Stimulated activated CD8-positive, alpha-beta memory T cell treated with anti-CD3 and anti-CD28 coated beads, Interleukin-12 subunit alpha, Interleukin-12 subunit beta, amount 100 ng/mL, for 24 hours (primary cell): Measurements from ENCODE around the gene NRXN2.
"Not testable (repeated sequence)": the region's sequence is repeated elsewhere in the genome, so short reads cannot be mapped to it uniquely, and the experiment has no call there.

Experiments used
- DNase-seq: peaks from one replicate; pipeline ENCODE4 v3.0.0-alpha.2; 2020; ENCODE audit errors: extremely low read depth

The NRXN2 gene

DNA sequence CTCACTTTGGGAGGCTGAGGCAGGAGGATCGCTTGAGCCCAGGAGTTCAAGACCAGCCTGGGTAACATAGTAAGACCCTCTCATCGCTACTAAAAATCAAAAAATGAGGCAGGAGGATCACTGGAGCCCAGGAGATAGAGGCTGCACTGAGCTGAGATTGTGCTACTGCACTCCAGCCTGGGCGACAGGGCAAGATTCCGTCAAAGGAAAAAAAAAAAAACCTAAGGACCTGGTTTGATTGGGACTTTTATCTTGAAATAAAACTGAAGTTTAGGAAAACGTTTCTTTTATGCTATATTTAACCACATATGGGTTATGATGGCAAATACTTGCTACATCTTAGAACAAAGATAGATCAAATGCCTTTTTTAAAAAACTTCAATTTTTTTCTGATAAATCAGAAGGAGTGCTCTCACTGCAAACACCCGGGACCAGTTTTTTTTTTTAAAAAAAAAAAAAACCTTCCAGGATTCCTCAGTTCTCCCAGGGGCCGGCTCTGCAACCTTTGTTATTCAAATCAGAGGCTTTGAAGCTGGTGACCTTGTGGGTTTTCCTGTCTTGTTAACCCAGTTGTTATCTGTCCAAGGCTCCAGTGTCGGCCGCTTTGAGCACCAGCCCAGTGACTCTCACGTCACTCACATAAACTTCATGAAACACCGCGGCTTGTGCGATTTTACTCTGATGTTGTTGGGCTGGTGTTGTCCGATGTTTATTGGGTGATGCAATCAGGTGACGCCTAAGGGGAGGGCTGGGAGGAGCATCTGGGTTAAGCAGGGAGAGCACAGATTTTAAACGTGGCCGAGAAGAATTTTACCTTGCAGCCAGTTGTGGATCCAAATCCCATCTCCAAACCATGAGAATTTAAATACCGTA is 156.7 kb downstream of the NRXN2 start:
- no peak for DNase-seq

DNA sequence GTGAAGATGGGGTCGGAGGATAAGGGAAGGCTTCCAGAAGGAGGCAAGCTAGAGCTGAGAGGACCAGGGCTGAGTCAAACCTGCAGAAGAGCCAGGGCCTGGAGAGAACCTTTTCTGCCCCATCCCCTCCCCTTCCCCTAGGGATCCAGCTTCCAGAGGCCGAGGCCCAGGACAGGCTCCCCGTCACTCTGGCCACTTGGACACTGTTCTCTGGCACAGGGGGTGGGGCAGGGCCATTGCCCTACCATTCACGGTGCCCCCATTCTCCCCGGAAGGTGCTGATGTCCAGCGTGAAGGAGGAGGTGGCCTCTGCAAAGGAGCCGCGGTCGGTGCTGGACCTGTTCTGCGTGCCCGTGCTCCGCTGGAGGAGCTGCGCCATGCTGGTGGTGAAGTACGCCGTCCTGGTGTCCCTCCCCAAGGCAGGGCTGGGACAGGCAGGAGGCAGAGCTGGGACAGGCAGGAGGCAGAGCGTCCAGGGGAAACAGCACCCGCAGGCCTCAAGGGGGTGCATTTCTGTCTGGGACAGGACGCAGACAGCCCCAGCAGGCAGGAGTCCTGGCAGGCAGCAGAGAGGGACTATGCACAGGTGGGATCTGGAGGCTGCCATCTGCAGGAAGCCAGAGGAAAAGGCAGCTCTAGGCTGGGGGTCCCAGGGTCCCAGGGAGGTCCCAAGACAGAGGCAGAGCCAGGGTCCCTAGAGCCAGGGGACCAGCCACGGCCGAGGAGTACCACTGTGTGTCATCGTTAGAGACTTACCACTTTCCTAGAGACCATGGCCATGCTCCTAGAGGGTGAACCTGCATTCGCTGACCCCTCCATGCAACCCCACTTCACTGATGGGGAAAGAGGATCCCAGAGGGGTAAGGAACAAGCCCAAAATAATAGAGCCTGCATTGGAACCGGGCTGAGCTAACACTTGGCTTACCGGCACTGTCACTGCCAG is 157.8 kb downstream of the NRXN2 start:
- no peak for DNase-seq

DNA sequence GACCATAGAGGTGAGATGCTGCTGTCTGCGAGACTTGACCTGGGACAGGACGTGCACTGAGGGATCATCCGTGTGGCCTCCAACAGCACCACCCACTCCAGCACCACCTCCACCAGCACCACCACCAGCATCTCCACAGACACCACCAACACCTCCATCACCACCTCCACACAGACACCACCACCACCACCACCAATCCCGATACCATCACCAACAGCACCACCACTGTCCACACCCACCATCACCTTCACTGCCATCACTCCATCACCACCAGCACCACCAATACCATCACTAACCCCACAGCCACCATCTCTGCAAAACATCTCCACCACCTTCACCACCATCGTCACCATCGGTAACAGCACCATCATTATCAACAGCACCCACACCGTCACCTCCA is 158.6 kb downstream of the NRXN2 start:
- no peak for DNase-seq

DNA sequence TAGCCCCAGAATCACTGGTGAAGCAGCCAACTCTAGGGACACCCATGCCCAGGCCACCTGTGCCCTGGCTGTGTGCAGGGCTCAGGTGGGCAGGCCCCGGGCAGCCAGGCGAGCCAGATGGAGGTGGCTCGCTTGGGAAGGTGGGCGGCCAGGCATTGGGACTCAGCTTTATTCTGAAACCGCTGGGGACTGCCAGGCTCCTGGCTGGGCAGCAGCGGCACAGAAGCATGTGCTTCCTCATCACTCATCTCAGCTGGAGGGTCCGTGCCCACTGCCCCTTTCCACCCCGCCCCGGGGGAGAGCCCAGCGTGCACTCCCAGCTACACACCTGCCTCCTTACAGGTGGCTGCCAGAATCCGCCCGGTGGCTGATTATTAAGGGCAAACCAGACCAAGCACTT is 159.0 kb downstream of the NRXN2 start:
- DNase-seq, result no peak

DNA sequence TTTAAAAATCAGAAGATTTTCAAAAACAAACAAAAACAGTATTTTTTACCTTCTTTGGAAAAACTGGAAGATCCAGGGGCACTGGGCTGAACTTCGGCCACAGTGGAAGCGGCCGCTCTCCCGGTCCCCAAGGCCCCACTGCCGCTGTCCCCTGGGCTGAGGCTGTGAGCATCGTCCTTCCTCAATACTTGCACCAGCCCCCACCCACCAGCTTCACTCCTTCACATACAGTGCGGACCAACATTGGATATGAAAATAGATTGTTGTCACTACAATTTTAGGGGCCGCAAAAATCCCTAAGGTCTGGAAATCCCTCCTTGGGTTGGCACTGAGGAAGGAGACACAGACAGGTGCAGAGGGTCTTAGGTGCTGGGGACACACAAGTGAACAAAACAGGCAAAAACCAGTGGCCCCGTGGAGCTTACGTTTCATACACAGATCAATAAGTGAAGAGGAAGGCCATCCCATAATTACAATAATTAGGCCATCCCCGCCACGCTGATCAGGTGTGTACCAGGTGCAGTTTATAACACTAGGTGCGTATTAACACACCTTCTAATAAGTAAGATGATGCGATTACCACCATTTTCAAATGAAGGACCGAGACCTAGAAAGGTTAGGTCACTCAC is 160.2 kb downstream of the NRXN2 start:
- no peak for DNase-seq

DNA sequence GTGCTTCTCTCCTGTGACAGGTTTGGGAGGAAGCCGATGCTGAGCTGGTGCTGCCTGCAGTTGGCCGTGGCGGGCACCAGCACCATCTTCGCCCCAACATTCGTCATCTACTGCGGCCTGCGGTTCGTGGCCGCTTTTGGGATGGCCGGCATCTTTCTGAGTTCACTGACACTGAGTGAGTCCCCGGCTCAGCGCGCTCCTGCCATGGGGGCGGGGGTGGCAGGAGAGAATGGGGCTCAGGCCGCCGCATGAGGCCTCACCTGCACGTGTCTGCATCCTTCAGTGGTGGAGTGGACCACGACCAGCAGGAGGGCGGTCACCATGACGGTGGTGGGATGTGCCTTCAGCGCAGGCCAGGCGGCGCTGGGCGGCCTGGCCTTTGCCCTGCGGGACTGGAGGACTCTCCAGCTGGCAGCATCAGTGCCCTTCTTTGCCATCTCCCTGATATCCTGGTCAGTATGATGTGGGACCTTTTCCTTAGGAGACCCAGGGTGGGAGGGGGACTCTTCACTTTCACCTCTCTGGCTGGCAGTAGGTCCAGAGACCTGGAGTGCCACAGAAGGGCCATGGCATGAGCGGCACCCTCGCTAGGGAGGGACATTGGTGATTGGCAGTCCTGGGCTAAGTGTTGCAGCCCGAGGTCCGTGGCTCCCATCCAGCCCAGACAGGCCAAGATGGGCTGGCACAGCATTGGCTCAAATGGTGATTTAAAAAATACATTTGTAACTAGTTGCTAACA is 160.8 kb downstream of the NRXN2 start:
- DNase-seq, result no peak

DNA sequence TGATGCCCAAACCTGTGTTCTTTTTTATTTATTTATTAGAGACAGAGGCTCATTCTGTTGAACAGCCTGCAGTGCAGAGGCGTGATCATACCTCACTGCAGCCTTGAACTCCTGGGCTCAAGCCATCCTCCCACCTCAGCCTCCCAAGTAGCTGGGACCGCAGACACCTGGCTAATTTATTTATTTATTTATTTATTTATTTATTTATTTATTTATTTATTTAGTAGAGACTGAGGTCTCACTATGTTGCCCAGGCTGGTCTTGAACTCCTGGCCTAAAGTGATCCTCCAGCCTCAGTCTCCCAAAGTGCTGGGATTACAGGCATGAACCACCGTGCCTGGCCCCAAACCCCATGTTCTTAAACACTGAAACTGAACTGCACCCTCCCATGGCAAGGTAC is 161.6 kb downstream of the NRXN2 start:
- not testable (repeated sequence) for DNase-seq

DNA sequence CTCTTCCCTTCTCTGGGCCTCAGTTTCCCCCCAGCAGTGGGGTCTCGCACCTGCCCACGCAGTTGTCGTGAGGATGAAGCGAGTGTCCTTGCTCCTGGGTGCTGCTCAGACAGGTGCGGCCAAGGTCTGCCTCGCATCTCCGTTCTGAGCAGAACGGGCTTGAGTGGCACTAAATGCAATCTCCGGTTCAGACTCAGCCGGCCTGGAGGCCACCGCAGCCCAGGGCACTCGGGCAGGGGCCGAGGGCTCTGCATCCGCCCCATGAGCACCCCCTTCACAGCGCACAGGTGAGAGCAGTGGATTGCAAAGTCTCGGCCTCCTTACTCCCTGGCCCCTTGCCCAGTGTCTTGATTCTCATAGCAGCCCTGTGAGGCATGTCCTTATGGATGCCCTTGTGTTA is 162.1 kb downstream of the NRXN2 start:
- DNase-seq, result no peak

DNA sequence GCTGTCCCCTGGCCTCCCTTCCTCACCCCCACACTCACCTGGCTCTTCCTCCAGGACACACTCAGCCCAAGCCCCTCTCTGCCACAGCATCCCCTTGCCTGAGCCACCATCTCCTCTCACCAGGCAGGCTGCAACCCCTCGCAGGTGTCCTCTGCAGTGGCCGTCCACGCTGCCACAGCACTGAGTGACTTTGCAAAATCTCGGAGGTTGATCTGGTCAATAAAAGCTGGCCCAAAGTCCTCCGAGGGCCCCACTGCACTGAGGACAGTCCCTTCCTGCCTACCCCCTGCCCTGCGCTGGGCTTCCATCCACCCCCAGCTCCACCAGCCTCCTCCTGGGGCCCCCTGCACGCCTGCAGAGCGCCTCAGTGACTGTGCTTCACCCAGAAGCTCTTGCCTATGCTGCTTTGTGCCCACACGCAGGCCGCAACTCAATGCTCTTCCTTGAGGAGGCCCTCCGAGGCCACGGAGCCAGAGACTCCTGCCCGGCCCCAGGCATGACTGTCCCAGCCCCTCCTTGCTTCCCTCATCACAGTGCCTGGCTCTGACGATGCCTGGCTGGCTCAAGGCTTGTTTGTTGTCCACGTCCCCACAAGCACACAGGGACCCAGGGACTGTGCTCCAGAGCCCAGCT is 162.7 kb downstream of the NRXN2 start:
- DNase-seq, result no peak

DNA sequence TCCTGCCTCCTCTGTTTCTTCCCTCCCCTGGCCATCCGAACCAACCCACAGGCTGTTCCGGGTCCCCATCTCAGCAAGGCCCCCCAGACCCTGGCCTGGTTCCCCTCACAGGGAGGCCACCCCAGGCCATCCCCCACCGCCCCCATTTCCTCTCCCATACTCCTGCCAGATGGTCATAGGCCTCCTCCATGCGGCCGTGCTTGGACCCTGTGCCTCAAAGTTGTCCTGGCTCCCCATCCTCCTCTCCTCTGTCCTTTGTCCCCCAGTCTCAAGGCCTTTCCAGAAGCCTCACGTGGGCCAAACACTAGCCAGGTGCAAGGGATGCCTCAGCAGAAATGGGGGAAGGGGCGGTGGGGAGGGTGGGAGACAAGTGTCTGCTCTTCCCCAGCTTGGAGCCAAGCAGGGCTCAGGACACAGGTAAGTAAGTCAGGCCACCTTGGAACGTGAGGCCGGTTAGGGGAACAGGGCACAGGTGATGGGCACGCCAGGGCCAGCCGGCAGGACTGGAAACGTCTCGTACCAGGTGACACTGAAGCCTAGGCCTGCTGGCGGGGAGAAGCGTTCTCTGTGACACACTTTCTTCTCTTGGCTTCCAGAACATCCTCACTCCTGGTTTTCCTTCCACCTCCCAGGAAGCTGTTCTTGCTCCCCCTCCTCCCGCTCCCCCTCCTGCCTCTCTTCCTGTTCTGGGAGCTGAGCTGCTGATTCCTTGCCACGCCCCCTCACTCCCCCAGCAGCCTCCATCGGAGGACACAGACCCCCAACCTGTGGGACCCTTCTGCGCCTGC is 163.5 kb downstream of the NRXN2 start:
- DNase-seq, result no peak

DNA sequence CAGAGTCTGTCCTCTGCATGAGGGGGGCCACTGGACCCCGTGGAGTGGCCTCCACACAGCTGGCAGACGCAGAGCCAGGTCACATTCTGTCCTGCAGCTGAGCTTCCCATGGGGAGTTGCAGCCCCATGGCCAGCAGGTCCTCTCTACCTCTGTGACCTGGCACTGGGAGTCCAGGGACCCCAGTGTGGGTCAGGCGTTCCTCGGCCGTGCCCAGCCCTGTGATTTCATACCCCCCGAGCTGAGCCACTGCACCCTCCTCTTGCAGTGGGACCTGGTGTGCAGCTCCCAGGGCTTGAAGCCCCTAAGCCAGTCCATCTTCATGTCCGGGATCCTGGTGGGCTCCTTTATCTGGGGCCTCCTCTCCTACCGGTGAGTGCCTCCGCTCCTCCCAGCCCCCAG is 164.1 kb downstream of the NRXN2 start:
- DNase-seq, result no peak

DNA sequence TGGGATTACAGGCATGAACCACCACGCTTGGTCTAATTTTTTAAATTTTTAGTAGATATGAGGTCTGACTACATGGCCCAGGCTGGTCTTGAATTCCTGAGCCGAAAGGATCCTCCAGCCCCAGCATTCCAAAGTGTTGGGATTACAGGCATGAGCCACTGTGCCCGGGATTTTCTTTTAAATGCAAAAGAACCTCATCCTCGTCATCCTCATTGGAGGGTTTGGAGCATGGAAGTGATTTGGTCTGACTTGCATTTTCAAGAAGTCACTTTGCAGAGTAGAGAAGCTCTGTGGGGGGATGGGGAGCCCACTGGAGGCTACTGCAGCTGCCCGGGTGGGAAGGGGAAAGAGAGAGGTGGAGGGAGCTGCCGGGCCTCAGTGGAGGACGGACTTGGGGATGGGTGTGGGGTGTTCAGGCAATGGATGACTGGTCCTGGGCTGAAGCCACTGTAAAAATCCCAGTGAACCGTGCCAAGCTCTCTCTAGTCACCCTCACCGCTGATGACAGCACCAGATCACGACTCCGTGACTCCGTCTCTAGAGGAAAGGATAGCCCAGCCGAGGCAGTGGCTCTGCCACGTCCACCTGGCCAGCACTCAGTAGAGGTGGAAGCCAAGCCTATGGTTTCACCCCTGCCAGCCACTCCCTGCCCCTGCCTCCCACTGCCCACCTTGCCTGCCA is 164.8 kb downstream of the NRXN2 start:
- no peak for DNase-seq

DNA sequence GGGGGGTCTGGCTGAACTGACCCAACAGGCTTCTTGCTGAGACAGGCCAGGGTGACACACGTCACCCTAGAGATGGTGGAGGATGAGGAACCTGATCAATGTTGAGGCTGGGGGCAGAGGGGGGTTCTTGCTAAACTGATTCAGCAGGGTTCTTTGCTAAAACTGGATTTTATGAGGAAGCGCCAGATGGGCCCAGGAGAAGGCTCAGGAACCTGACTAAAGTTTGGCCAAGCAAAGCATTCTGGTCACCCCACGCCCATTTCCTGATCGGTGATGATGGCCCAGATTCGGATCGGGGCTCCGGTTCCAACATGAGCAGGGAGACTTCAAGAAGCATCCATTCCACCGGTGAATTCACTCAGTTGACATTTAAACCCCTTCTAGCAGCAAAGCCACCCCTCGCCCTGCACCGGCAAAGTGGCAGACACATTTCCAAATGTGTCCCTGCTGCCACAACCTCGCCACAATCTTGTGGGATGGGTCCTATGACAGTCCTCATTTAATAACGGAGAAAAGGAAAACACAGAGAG is 166.2 kb downstream of the NRXN2 start:
- no peak for DNase-seq
